CD14-positive monocyte (primary cell): ENCODE data around the gene LORICRIN. TPM values are rescaled to one million over a fixed set of nuclear protein-coding genes. Genes with fewer than 3 reads are reported as not detected.

ENCODE experiments used
- DNase-seq, 3 donors: peaks; one replicate each; pipeline ENCODE4 v3.0.0-alpha.2; 2011 to 2022
- H2AFZ ChIP-seq: 2 replicates; pipeline ENCODE4 v1.6.0; 2012; ENCODE audit warnings: mild to moderate bottlenecking, low read depth, low read length, inconsistent platforms; ENCODE audit not compliant: insufficient read depth, poor library complexity, severe bottlenecking
- H3K27ac ChIP-seq, 2 donors: 1 replicate in 1 of 2; 2 replicates in 1 of 2; pipeline ENCODE4 v1.5.1; 2012 to 2013; ENCODE audit warnings: low read length in 2 of 2, control low read depth in 1 of 2, inconsistent platforms in 1 of 2, low read depth in 1 of 2, mild to moderate bottlenecking in 1 of 2
- H3K27me3 ChIP-seq, 2 donors: one replicate each; pipeline versions ENCODE4 v1.6.0 to v1.6.1; 2011 to 2013; ENCODE audit warnings: low read length in 2 of 2; ENCODE audit not compliant: control insufficient read depth in 2 of 2, insufficient read depth in 2 of 2
- H3K36me3 ChIP-seq, 2 donors: replicated peaks in 1 of 2; 1 replicate in 1 of 2; 2 replicates in 1 of 2; pipeline versions ENCODE4 v1.5.1 to v1.6.1; 2012 to 2013; ENCODE audit warnings: low read length in 2 of 2, control low read depth in 1 of 2, inconsistent platforms in 1 of 2, mild to moderate bottlenecking in 1 of 2; ENCODE audit not compliant: insufficient read depth in 2 of 2, control insufficient read depth in 1 of 2
- H3K4me1 ChIP-seq, 2 donors: 1 replicate in 1 of 2; 2 replicates in 1 of 2; pipeline versions ENCODE4 v1.5.1 to v1.6.1; 2012 to 2013; ENCODE audit warnings: low read length in 2 of 2, control low read depth in 1 of 2, inconsistent platforms in 1 of 2, mild to moderate bottlenecking in 1 of 2, moderate library complexity in 1 of 2; ENCODE audit not compliant: insufficient read depth in 2 of 2, control insufficient read depth in 1 of 2
- H3K4me2 ChIP-seq: replicated peaks from 2 replicates; pipeline ENCODE3; 2012; ENCODE audit warnings: low read length, moderate library complexity, mild to moderate bottlenecking; ENCODE audit not compliant: poor library complexity, severe bottlenecking; ENCODE audit errors: extremely low read depth
- H3K4me3 ChIP-seq, 3 experiments: fragments of 200-600 bp in 1 of 3; sonication (generic) in 1 of 3; replicated peaks in 1 of 3; 1 replicate in 2 of 3; 2 replicates in 1 of 3; pipeline ENCODE4 v1.5.1; 2011 to 2013; ENCODE audit warnings: low read length in 3 of 3, mild to moderate bottlenecking in 3 of 3, control low read depth in 2 of 3, low read depth in 2 of 3, inconsistent platforms in 1 of 3, moderate library complexity in 1 of 3
- H3K79me2 ChIP-seq: 2 replicates; pipeline ENCODE4 v1.6.0; 2012; ENCODE audit warnings: mild to moderate bottlenecking, control low read depth, inconsistent platforms, low read length, moderate library complexity; ENCODE audit not compliant: insufficient read depth
- H3K9ac ChIP-seq: 2 replicates; pipeline ENCODE4 v1.6.0; 2017; ENCODE audit warnings: low read length, mild to moderate bottlenecking; ENCODE audit not compliant: insufficient read depth, poor library complexity, severe bottlenecking
- H3K9me3 ChIP-seq, 2 donors: replicated peaks in 1 of 2; 1 replicate in 1 of 2; 2 replicates in 1 of 2; pipeline versions ENCODE4 v1.5.1 to v1.6.1; 2012 to 2013; ENCODE audit warnings: low read length in 2 of 2, control low read depth in 1 of 2; ENCODE audit not compliant: control insufficient read depth in 1 of 2, insufficient read depth in 1 of 2
- H4K20me1 ChIP-seq: 2 replicates; pipeline ENCODE4 v1.6.0; 2012; ENCODE audit warnings: mild to moderate bottlenecking, low read length, control low read depth, moderate library complexity; ENCODE audit not compliant: insufficient read depth
- H3K27ac Mint-ChIP-seq, 7 donors: one replicate each; pipeline ENCODE4 v1.8.0; 2020; ENCODE audit warnings: mild to moderate bottlenecking in 7 of 7, mixed read lengths in 7 of 7, moderate library complexity in 6 of 7, inconsistent platforms in 2 of 7
- H3K27me3 Mint-ChIP-seq, 3 donors: one replicate each; pipeline ENCODE4 v1.8.0; 2021 to 2022; ENCODE audit warnings: low read depth in 3 of 3, mild to moderate bottlenecking in 3 of 3, mixed read lengths in 3 of 3, moderate library complexity in 3 of 3, inconsistent platforms in 1 of 3
- H3K36me3 Mint-ChIP-seq, 2 donors: one replicate each; pipeline ENCODE4 v1.8.0; 2020; ENCODE audit warnings: mixed read lengths in 2 of 2, inconsistent platforms in 1 of 2, mild to moderate bottlenecking in 1 of 2
- H3K4me1 Mint-ChIP-seq: one replicate; pipeline ENCODE4 v1.8.0; 2020; ENCODE audit warnings: mild to moderate bottlenecking, mixed read lengths
- H3K4me3 Mint-ChIP-seq, 2 donors: one replicate each; pipeline ENCODE4 v1.8.0; 2020; ENCODE audit warnings: mild to moderate bottlenecking in 2 of 2, mixed read lengths in 2 of 2, moderate library complexity in 1 of 2
- H3K9me3 Mint-ChIP-seq, 7 donors: one replicate each; pipeline ENCODE4 v1.8.0; 2020 to 2022; ENCODE audit warnings: mixed read lengths in 7 of 7, mild to moderate bottlenecking in 6 of 7, moderate library complexity in 6 of 7, inconsistent platforms in 2 of 7
- CTCF ChIP-seq: fragments of 200-600 bp; IDR thresholded peaks from one replicate; pipeline ENCODE4 v1.8.0; 2022; ENCODE audit warnings: antibody characterized with exemption, mild to moderate bottlenecking
- WGBS: methylation state at CpG from one replicate; pipeline ENCODE4 v1.1.5; 2013; ENCODE audit warnings: missing lambda C conversion rate; ENCODE audit not compliant: insufficient coverage; 5-methylcytosine and 5-hydroxymethylcytosine counted together
- intact Hi-C, 2 donors: fragments of 100-400 bp; cut with micrococcal nuclease; formaldehyde crosslinking; loops; one replicate each; pipeline versions ENCODE4 v1.15.0 to v1.15.1; 2023
- polyA plus RNA-seq, 3 donors: library from polyadenylated mRNA; depleted of rRNA in 1 of 3; unstranded in 2 of 3; stranded (reverse) in 1 of 3; fragments of 300-500 nt in 2 of 3; fragments of >200 nt in 1 of 3; fragmentation: Illumina TruSeq in 2 of 3; gene quantifications; 1 replicate in 2 of 3; 2 replicates in 1 of 3; pipeline ENCODE4 v1.2.3, GENCODE V29; 2012 to 2021

LORICRIN gene
- polyA plus RNA-seq, 3 donors, result not detected

- H3K27ac Mint-ChIP-seq, result no peak overlapping the region
- Histone ChIP-seq H3K36me3 (no peaks in the 10 kb centered on the region), H3K4me3 (no peak overlapping the region), H4K20me1 (no peaks in the 10 kb centered on the region), H3K9me3 (no peaks in the 10 kb centered on the region), H3K4me2 (no peak overlapping the region), H3K79me2 (no peaks in the 10 kb centered on the region), H3K27ac (no peak overlapping the region), H3K27me3 (peaks cover 6 to 7% of the 10 kb centered on the region in 2 donors), H3K4me1 (no peaks in the 10 kb centered on the region), H2AFZ (no peak overlapping the region), H3K9ac (no peak overlapping the region)
- no peaks in the 10 kb centered on the region for H3K36me3 Mint-ChIP-seq
- no CpG with 5 or more reads among the region's 1 CpG for WGBS
- no peak for TF ChIP-seq CTCF
- no peak for DNase-seq
- no peaks in the 10 kb centered on the region for H3K4me1 Mint-ChIP-seq
- peaks cover 0 to 9% (median 3%) of the 10 kb centered on the region in 7 donors for H3K9me3 Mint-ChIP-seq
- H3K27me3 Mint-ChIP-seq, result peaks cover 3 to 27% (median 6%) of the 10 kb centered on the region in 3 donors
- intact Hi-C loops, result no loop called here
- H3K4me3 Mint-ChIP-seq, result peak overlapping the region in 1 of 2 donors; percentile 3
Observed at GRCh38 chr1:153246018-153246417, 13.5 kb upstream of the LORICRIN start.

GRCh38 chr1:153246825-153247224, 12.7 kb upstream of the LORICRIN start:
- H3K27me3 ChIP-seq, result peaks cover 6 to 7% of the 10 kb centered on the region in 2 donors
- Mint-ChIP-seq H3K4me1 (no peaks in the 10 kb centered on the region), H3K27me3 (peaks cover 3 to 26% (median 6%) of the 10 kb centered on the region in 3 donors), H3K4me3 (no peak overlapping the region), H3K36me3 (no peaks in the 10 kb centered on the region), H3K27ac (no peak overlapping the region), H3K9me3 (peaks cover 0 to 9% (median 3%) of the 10 kb centered on the region in 7 donors)
- 100% methylated on average over 1 of the region's 2 CpGs for WGBS
- no peak overlapping the region for H3K27ac ChIP-seq
- no peaks in the 10 kb centered on the region for H3K4me1 ChIP-seq
- no peak for DNase-seq
- H3K4me2 ChIP-seq, result no peak overlapping the region
- no peaks in the 10 kb centered on the region for H4K20me1 ChIP-seq
- H3K4me3 ChIP-seq, result no peak overlapping the region
- no peak overlapping the region for H2AFZ ChIP-seq
- no peaks in the 10 kb centered on the region for H3K79me2 ChIP-seq
- intact Hi-C loops, result no loop called here
- no peak for TF ChIP-seq CTCF
- no peaks in the 10 kb centered on the region for H3K9me3 ChIP-seq
- H3K9ac ChIP-seq, result no peak overlapping the region
- no peaks in the 10 kb centered on the region for H3K36me3 ChIP-seq
